ENCODE results near the gene EIF4E2.

DNA sequence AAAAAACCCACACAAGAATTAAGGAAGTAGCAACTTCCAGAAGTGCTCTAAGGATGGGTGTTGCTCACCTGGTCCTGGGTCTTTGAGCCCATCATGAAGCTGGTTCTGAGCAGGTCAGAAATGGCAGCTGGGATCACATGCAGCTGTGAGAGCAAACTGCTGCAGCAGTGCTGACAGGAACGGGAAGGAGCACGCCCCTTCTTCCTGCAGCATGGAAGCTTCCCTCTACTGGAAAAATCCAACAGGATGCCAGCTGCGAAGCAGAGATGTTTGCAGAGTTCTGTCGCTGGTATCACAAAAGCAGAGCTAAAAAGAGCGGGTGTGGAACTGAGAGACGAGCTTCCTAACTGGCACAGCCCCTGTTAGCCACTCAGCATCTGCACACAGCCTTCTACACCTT is 33.7 kb downstream of the EIF4E2 start:
- TF ChIP-seq, protein P1, sequence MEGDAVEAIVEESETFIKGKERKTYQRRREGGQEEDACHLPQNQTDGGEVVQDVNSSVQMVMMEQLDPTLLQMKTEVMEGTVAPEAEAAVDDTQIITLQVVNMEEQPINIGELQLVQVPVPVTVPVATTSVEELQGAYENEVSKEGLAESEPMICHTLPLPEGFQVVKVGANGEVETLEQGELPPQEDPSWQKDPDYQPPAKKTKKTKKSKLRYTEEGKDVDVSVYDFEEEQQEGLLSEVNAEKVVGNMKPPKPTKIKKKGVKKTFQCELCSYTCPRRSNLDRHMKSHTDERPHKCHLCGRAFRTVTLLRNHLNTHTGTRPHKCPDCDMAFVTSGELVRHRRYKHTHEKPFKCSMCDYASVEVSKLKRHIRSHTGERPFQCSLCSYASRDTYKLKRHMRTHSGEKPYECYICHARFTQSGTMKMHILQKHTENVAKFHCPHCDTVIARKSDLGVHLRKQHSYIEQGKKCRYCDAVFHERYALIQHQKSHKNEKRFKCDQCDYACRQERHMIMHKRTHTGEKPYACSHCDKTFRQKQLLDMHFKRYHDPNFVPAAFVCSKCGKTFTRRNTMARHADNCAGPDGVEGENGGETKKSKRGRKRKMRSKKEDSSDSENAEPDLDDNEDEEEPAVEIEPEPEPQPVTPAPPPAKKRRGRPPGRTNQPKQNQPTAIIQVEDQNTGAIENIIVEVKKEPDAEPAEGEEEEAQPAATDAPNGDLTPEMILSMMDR (IDR thresholded peaks at IDR 0.05), result no peak
- TF ChIP-seq POLR2A (IDR thresholded peaks at IDR 0.05) (no peak), POLR2AphosphoS5 (IDR thresholded peaks at IDR 0.05) (no peak)

Data from prostate gland (tissue), 2 donors.